ENCODE results near the gene DPM2.

DPM2 gene

GRCh38 chr9:127972236-127972871 lies 34.7 kb upstream of the DPM2 start:
- no peak for DNase-seq

- DNase-seq, result peak; percentile 45
Measured at GRCh38 chr9:127971357-127972235, 33.9 kb upstream of the DPM2 start.

- DNase-seq, result no peak
Measured at GRCh38 chr9:127970401-127971313, 33.0 kb upstream of the DPM2 start.

DNA sequence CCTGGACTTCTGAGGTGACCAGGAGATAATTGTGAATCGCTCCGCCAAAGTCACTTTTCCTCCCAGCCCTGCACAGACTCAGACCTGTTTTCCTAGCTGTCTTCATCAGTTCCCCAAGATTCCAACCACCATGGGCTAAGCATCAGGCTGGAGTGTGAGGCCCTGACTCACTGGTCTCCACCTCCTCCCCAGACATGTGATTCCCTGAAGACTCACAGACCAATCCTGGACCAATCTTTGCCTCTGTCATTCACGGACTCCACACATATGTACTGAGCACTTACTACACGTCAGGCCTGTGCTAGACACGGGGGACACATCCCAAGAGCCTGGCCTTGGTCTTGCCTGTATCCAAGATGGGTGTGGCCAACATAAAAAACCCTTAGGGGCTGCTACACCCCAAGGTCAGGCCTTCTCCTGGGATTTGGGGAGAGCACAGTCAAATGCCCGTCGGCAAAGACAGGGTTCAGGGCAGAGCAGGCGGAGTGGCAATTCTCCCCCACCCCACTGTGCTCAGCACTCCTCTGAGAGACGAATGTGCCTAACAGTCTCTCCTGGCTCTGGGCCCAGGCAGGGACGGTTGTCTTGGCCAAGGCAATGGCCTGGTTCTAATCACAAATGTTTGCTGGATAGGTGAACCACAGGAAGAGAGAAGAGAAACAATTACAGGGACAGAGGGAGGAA lies 31.2 kb upstream of the DPM2 start:
- peak; percentile 44 for DNase-seq

GRCh38 chr9:127968042-127968441 lies 30.4 kb upstream of the DPM2 start:
- no peak for DNase-seq

DNA sequence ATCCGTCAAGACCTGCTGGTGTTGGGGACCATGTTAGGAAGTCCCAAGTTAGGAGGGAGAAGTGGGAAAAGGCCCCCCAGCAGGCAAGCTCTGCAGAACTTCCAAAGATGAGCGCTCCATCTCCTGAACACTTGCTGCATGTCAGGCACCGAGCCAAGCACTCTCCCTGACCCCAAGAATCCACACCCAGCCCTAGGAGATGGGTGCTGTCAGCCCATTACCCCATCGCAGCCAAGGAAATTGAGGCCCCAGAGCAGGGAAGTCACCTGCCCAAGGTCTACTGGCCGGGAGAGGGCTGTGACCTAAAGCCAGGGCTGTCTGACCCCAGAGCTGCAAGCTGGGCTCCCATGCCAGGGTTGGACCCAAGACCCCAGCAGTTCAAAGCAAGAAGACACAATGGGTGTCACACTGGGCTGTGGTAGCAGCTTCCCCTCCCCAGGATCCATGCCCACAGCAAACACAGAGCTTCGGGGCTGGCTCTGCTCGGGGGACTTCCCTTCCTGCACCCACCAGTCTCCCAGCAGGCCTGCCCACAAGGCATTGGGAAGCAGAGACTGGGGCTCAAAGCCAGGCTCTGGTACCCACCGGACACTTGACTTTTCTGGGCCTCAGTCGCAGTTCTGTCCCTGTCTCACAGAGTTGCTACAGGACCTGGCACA lies 29.6 kb upstream of the DPM2 start:
- no peak for DNase-seq

- no peak for DNase-seq
Measured at GRCh38 chr9:127966416-127967150, 28.9 kb upstream of the DPM2 start.

DNA sequence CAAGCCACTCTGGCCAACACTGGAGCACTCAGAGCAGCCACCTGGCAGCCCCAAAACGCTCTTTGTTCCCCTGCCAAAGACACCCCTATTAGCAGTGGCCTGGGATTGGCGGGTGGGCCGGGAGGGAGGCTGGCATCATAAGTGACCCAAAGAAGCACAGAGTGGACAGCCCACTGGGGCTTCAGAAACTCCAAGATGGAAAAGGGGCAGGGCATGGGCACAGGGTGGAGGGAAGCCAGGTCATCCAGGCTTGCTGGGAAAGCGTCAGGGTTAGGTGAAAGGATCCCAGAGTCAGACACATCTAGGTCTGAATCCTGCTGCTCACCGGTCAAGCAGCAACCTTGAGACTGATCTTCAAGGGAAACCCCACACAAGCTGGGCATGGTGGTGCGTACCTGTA lies 28.3 kb upstream of the DPM2 start:
- no peak for DNase-seq

DNA sequence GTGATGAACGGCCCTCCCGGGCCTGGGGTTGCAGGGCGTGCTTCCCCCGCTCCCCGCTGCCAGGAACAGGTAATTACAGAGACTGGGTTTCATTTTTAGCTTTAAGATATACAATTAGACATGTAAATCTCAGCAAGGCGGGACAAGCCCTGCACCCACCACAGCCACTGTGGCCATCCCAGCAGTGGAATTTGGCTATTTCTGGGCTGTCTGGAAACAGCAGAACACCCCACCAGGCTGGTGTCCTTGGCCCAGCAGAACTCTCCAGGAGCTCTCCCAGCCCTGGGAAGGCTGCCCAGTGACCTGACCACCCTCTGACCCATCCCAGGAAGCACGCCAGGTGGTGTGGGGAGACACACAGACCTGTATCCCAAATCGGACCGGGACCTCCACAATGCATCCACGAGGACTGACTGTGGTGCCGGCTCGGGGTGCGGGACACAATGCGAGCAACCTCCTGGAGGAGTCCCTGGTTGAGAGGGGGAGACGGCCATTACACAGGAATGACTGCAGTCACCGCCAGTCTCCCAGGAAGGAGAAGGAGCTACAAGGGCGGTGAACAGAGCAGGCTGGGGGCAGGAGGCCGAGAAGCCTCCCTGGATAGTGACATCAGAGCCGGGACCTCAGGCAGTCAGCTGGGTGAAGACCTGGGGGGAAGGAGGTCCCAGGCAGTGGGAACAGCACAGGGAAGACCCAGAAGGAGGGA lies 25.9 kb upstream of the DPM2 start:
- DNase-seq, result no peak

- no peak for DNase-seq
Measured at GRCh38 chr9:127963041-127963358, 25.3 kb upstream of the DPM2 start.

DNA sequence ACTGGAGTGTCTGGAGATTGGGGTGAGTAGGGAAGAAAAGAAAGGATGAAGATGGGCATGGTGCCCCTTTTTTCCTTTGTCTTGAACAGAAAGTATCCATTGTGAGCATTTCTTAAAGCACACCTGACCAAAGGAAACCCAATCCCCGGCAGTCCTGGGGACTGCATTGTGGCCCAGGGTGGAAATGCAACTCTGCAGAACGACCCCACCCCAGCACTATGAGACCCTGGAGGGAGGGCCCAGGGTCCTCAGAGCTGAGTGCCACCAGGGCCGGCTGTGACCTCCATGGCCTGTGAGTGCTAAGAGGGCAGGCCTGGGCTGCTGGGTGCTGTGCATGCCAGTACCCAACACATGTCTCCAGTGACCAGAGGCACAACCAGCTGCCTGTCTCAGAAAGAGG lies 24.6 kb upstream of the DPM2 start:
- no peak for DNase-seq

GRCh38 chr9:127961613-127962155 lies 24.0 kb upstream of the DPM2 start:
- no peak for DNase-seq

DNA sequence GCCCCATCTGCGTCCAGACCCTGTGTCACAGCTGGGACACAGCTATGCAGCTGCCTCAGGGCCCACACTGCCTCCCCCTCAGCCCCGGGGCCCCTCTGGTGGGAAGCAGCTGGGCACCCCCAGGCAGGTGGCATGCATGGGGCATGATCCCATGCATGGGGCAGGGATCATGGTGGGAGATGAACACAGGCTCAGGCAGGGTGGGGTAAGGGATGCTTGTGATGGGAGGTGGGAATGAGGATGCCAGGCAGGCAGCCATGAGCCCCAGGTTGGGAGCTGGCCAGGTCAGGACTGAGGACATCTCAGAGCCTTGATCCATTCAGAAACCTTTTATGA lies 23.5 kb upstream of the DPM2 start:
- DNase-seq, result no peak

GRCh38 chr9:127960410-127961154 lies 22.9 kb upstream of the DPM2 start:
- DNase-seq, result no peak

- DNase-seq, result no peak
Measured at GRCh38 chr9:127959841-127960409, 22.3 kb upstream of the DPM2 start.

DNA sequence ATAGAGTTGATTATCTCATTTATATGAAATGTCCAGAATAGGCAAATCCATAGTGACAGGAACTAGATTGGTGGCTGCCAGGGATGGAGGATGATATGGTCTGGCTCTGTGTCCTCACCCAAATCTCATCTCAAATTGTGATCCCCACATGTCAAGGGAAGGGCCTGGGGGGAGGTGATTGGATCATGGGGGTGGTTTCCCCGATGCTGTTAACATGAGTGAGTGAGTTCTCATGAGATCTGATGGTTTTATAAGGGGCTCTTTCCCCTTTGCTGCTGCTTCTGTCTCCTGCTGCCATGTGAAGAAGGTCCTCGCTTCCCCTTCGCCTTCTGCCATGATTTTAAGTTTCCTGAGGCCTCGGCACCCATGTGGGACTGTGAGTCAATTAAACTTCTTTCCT lies 21.7 kb upstream of the DPM2 start:
- DNase-seq, result no peak

- DNase-seq, result no peak
Measured at GRCh38 chr9:127958728-127959127, 21.1 kb upstream of the DPM2 start.

DNA sequence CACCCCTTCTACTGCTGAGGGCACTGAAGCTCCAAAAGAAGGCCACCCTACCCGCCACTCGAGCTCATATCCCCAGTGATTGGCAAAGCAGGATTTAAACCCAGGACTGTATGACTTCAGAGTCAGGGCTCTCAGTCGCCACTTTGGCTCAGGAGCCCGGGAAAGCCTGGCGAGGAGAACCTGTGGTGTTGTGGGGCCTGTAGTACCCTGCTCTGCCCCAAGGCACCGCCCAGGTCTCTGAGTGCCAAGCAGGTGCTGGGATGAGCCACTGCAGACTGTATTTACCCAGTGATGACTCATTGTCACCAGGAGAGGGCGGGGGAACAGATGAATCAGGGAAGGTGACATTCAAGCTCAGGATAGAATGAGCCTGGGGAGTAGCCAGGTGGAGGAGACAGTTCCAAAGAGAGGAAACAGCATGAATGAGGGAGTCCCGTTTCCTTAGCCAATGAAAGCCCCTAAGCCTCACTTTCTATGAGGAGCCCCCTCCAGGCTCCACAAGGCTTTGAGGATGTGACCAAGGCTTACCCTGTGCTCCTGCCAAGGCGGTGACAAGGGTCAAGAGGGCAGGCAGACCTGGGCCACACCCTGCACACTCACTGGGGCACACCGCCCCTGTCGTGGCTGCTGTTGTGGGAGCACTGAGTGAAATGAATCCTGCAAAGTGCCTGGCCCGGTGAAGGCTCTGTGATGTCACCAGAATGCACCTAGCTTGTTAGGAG lies 17.8 kb upstream of the DPM2 start:
- peak; percentile 78 for DNase-seq

- no peak for DNase-seq
Measured at GRCh38 chr9:127954831-127955293, 17.2 kb upstream of the DPM2 start.

Data from hematopoietic multipotent progenitor cell treated with erythropoietin and hydrocortisone succinate and interleukin-3 and kit ligand, for 6 days (in vitro differentiated cells).